Embryonic facial prominence (tissue), 1 donor: ENCODE results near the gene PPFIBP1.
"Not testable (repeated sequence)": the region's sequence is repeated elsewhere in the genome, so short reads cannot be mapped to it uniquely, and the experiment has no call there.

Experiments used
- DNase-seq: peaks from one replicate; pipeline ENCODE4 v3.0.0-alpha.2; 2016; ENCODE audit errors: extremely low spot score

Gene PPFIBP1

GRCh38 chr12:27591698-27592097 lies 67.7 kb downstream of the PPFIBP1 start:
- DNase-seq: not testable (repeated sequence)

GRCh38 chr12:27592548-27592947 lies 68.5 kb downstream of the PPFIBP1 start:
- DNase-seq: no peak

DNA sequence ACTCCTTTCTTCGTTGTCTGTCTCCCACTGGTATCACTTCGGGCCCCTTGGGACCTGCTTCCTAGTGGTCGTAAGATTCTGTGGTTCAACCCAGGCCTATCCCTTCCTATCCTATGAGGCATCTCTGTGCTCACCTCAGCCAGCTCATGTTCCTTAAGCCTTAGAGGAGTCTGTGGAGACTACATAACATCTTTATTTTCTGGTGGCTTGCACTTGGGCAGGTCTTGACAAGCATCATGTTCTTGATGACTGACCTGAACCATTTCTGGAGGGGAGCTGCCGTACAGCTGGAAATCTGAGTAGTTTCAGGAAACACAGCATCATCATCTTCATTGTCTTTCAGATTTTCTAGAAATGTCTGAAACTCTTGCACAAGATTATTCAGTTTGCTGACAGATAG lies 69.3 kb downstream of the PPFIBP1 start:
- no peak for DNase-seq

DNA sequence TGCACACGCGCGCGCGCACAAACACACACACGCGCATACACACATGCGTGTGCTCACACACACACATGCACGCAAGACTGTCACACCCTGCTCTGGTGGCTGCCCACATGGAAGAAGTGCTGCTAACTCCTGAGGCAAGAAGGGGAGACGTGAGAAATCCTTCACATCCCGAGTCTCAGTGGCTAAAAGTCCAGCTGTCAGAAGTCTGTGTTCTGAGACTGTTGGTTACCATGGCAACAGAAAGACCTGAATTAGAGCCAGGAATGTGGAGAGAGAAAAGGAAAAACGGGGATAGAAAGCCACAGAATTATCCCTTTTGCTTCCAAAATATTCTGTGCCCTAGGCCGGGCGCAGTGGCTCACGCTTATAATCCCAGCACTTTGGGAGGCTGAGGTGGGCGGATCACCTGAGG lies 71.2 kb downstream of the PPFIBP1 start:
- DNase-seq: peak; percentile 74

GRCh38 chr12:27598866-27599265 lies 74.9 kb downstream of the PPFIBP1 start:
- DNase-seq: not testable (repeated sequence)

GRCh38 chr12:27601056-27601828 lies 77.2 kb downstream of the PPFIBP1 start:
- DNase-seq: not testable (repeated sequence)

DNA sequence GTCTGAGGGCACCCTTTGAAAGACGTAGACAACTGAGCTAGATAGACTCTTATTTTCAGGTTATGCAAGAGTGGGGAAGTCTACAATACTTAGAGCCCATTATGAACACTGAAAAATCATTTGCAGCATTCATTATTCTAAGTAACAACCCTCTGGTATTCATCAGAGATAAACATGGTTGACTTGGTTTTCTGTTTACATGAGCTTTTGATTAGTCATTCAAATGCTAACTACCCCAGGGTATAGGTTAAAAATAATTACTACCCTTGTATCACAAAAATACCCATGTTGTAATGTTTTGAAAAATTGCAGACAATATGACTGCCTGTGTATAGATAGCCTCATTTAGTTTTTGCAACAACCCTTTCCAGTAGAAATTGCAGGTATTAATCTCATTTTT lies 78.5 kb downstream of the PPFIBP1 start:
- DNase-seq: no peak

- DNase-seq: no peak
These were observed 80.4 kb downstream of the PPFIBP1 start for GRCh38 chr12:27604431-27604830.

- DNase-seq: no peak
These were observed 83.0 kb downstream of the PPFIBP1 start for GRCh38 chr12:27606986-27607385.

DNA sequence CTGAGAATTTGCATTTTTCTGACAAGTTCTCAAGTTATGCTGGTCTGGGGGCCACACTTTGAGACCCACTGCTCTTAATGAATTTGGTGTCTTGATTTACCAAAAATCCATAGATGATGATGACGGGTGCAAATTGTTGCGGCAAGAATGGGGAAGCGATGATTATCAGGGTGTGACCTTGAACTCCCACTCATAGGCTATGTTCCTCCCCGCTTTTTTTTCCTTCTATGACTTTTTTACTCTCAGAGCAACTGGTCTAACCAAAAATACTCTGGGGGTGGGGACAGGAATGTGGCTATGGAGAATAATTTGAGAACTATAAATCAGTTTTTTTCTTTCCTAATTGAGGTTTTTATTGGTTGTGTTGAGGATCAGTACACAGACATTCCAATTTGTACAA lies 83.6 kb downstream of the PPFIBP1 start:
- DNase-seq: no peak

GRCh38 chr12:27608890-27609289 lies 84.9 kb downstream of the PPFIBP1 start:
- DNase-seq: no peak

- no peak for DNase-seq
These were observed 86.4 kb downstream of the PPFIBP1 start for GRCh38 chr12:27610374-27610773.

DNA sequence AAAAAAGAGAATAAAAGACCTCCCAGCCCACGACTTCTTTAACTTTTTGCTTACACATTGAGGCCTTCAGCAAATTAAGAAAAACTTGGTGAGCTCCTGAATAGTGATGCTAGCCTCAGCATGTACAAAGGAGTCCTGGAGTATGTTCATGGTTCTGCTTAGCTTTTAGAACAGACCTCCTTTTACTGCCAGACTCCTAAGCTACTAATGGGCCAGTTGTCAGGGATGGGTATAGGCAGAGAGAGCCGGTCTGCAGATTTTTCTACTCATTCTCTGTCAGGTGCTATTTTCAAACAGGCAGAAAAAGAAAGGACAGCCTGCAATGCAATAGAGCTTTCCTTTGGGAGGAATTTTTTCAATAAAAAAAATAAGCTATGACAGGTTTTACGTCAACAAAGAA lies 90.4 kb downstream of the PPFIBP1 start:
- no peak for DNase-seq

DNA sequence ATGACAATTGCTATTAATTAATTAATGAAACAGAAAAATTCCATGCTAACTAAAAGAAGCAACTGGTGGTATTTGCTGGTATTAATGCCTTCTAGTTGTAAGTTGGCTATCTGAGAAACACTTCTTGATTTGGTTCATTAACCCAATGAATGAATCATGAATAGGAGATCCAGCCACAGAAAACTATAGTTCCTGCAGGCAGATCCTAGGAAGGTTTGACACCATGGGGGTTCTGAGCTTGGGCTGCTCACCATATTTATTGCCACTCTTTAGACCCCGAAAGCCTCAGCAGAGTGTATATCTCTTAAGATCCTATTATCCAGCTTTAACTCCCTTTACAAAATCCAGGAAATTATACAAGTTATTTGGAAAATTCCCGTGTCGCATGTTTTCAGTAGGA lies 90.9 kb downstream of the PPFIBP1 start:
- DNase-seq: no peak

DNA sequence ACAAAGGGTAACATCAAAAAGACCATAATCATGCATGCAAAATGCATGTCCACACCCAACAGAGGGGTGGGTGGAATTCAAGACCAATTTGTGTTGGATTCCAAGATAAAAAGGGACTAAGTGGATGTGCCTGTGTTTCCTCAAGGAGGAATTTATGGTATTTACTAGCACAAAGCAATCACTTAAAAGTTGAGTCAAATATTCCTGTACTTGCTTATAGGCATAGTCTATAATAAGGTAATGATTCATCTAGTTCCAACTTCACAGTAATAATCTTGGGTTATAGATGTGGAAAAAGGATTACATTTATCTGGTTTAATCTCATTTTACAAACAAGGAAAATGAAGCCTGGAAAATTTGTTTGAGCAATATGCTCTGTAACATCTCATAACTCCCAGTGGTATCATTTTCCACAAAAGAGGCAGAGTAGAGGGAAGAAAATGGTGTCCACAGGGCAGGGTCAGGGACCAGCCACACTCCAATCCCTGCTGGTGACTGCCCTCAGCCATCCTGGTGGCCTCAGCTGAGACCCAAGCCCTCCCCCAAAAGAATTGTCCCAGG lies 91.4 kb downstream of the PPFIBP1 start:
- no peak for DNase-seq

- no peak for DNase-seq
These were observed 92.5 kb downstream of the PPFIBP1 start for GRCh38 chr12:27616356-27617142.

DNA sequence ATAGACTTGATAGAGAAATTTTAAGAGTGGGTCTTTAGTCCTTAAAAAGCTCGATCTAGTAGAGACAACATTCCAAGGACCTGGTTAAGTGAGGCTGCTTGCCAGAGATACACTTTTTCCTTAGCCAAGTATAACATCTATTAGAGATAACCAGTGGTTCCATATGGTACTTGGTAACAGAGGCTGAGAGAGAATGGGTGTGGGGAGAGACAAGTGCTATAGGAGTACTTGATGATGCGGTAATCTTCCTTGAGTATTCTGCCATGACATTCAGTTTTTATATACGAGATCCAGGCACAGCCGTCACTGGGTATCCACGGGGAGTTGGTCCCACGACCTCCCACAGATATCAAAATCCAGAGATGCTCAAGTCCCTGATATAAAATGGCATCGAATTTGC lies 94.8 kb downstream of the PPFIBP1 start:
- no peak for DNase-seq

DNA sequence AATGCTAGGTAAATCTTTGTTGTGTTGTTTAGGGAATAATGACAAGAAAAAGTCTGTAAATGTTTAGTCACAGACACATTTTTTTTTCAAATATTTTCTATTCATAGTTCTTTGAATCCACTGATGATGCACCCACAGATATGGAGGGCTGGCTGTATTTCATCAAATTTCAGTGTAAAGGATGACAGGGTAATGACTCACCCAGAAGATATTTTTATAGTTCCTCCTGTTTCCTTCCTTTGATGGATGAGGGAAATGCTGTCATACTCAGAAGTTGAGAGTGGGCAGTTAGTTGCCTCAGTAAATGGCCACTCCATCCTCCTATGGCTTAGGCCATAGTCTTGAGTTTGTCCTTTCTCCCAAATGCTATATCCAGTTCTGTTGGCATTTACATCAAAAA lies 95.3 kb downstream of the PPFIBP1 start:
- DNase-seq: no peak

GRCh38 chr12:27620121-27620520 lies 96.1 kb downstream of the PPFIBP1 start:
- DNase-seq: no peak

GRCh38 chr12:27622436-27623195 lies 98.6 kb downstream of the PPFIBP1 start:
- DNase-seq: no peak

DNA sequence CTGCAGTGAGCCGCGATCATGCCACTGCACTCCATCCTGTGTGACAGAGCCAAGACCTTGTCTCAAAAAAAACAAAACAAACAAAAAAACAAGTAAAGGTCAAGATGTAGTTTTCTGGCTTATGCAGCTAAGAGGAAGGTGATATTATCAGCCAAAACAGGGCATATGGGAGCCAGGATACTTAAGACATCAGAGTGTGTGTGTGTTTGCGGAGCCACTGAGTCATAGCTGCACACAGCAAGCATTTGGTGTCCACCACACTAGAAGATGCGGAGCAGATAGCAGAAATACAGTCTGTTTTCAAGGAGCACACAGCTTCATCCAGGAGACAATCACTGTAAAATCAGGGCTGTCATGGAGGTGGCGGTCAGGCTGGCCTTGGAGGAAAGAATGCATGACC lies 99.6 kb downstream of the PPFIBP1 start:
- no peak for DNase-seq

DNA sequence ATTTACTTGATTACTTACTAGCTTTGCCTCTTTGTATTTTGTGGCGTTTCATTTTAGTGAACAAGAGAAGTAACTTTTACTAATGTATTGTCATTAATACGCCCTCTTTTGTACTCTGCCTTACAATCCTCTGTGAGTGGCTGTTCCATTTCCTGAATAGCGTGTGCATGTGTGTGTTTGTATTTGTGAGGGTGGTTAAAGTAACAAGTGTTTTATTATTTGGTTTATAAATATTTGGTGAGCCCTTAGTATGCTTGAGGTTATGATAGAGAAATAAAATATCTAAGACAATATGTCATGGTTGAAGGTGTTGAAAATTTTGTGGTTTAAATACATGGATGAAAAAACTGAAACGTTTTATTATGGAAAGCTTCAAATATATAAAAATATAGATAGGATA lies 100.6 kb downstream of the PPFIBP1 start:
- no peak for DNase-seq
